Adrenal gland (tissue), 12 donors: ENCODE measurements around the gene PTTG1IP. TPM values are rescaled to one million over a fixed set of nuclear protein-coding genes. Genes with fewer than 3 reads are reported as not detected.
A peak's percentile ranks its signal among the peaks of the same experiment; 100 is the strongest.

Experiments
- DNase-seq, 7 donors: peaks; one replicate each; pipeline ENCODE4 v3.0.0-alpha.2; 2019 to 2020
- H3K27ac ChIP-seq, 5 donors: fragments of 200-600 bp; sonication (generic) in 4 of 5; 1 replicate in 3 of 5; 2 replicates in 2 of 5; pipeline versions ENCODE4 v1.5.1 to v1.8.0; 2016 to 2020; ENCODE audit warnings: mild to moderate bottlenecking in 1 of 5
- H3K27me3 ChIP-seq: fragments of 200-600 bp; 2 replicates; pipeline ENCODE4 v1.8.0; 2021
- H3K36me3 ChIP-seq, 2 donors: fragments of 200-600 bp; replicated peaks in 1 of 2; 1 replicate in 1 of 2; 2 replicates in 1 of 2; pipeline versions ENCODE4 v1.5.1 to v1.8.0; 2018 to 2022
- H3K4me1 ChIP-seq, 2 donors: fragments of 200-600 bp; replicated peaks in 1 of 2; 1 replicate in 1 of 2; 2 replicates in 1 of 2; pipeline versions ENCODE4 v1.5.1 to v1.8.0; 2018 to 2021
- H3K4me3 ChIP-seq, 4 donors: fragments of 200-600 bp; sonication (generic) in 3 of 4; one replicate each; pipeline ENCODE4 v1.5.1; 2016 to 2018
- H3K9me3 ChIP-seq, 3 donors: fragments of 200-600 bp; sonication (generic) in 1 of 3; replicated peaks in 1 of 3; 1 replicate in 2 of 3; 2 replicates in 1 of 3; pipeline versions ENCODE4 v1.5.1 to v1.8.0; 2016 to 2021
- POLR2A ChIP-seq, 2 donors: fragments of 450-650 bp; IDR thresholded peaks; one replicate each; pipeline ENCODE4 v1.6.1; 2017; ENCODE audit warnings: antibody characterized with exemption in 2 of 2, mild to moderate bottlenecking in 2 of 2, moderate library complexity in 1 of 2
- WGBS, 4 donors: extraction: QIAGEN DNeasy Blood & Tissue Kit in 2 of 4; methylation state at CpG; one replicate each; pipeline versions ENCODE4 v1.1.5 to v1.1.7; 2013 to 2017; 5-methylcytosine and 5-hydroxymethylcytosine counted together
- intact Hi-C, 2 donors: fragments of 100-400 bp; cut with DNase I; formaldehyde crosslinking; loops; one replicate each; pipeline versions ENCODE4 v1.14.1 to v1.15.0; 2022 to 2023
- polyA plus RNA-seq, 3 donors: library from polyadenylated mRNA; stranded (reverse); fragments of 200-250 nt in 2 of 3; fragments of 350-450 nt in 1 of 3; fragmentation: Illumina TruSeq in 1 of 3; extraction: RNeasy Lipid Tissue Mini Kit (QIAGEN cat#74804) in 1 of 3; gene quantifications; one replicate each; pipeline ENCODE4 v1.2.3, GENCODE V29; 2013 to 2014
- total RNA-seq, 9 donors: library from RNA; depleted of rRNA in 4 of 9; stranded (reverse); fragments of >200 nt in 4 of 9; fragments of 120-200 nt in 1 of 9; fragmentation: NEBNext Ultra II Directional in 1 of 9; extraction: Animal tissue kit (Norgen Biotek cat#: 25700) in 1 of 9; gene quantifications; one replicate each; pipeline versions ENCODE4 v1.1.0 to v1.2.4, GENCODE V29; 2013 to 2023
- TF ChIP-seq, protein P1 (sequence below), 6 experiments: fragments of 450-650 bp in 4 of 6; fragments of 200-600 bp in 2 of 6; sonication (generic) in 1 of 6; IDR thresholded peaks; 1 replicate in 5 of 6; 2 replicates in 1 of 6; pipeline versions ENCODE4 v1.5.1 to v1.8.0; 2016 to 2021; ENCODE audit warnings: antibody characterized with exemption in 6 of 6, mild to moderate bottlenecking in 2 of 6, moderate library complexity in 1 of 6
- donor health status: healthy with polysubstance abuse.
- donor health status: Bipolar disorder and iron deficiency.
- donor health status: DM: yes; HTN: yes; CAD: no.
- donor health status: DM: no; HTN: no; CAD: no.
- donor health status: DM: no; HTN: no; CAD: no.
- donor health status: DM: yes; HTN: yes; CAD: no.

Gene PTTG1IP
- total and polyA plus RNA-seq, 12 donors: 110 to 467 (median 215) TPM

DNA sequence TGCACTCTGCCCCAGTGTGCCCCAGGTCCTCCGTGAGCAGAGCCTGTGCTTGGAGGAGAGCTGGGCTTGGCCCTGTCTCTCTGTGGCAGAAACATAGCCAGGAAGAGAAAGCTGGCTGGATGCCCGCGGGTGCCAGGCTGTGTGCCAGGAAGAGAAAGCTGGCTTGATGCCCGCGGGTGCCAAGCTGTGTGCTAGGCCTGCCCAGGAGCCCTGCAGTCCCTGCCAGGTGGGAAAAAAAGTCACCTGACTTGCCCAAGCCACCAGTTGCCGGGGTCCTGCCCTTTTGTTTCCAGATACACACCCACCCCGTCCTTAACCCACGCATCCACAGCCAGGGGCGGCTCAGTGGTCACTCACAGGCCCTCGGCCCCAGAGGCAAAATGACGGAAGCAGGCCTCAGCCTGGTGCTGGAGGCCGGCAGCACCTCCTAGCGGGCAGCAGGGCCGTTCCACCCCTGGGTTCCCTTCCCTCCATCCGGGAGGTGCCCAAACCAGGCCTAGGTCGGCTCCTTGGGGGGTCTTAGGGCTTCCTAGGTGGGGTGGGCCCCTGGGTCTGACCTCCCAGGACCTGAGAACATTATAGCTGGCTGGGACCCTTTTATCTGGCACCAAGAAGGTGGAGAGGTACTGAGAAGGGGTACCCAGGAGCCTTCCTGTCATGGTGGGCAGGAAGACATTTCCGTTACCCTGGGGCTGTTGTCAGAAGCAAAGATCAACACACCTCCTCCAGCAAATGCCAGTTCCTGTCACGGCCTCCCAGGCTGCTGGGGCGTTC is 38.1 kb upstream of the PTTG1IP start:
- peak overlapping the region in 1 of 5 donors; percentile 51 for H3K27ac ChIP-seq
- no peaks in the 10 kb centered on the region for H3K9me3 ChIP-seq
- WGBS, 4 donors: 43 to 68% (median 56%) methylated on average over 5 to 19 of the region's 19 CpGs
- intact Hi-C loops: no loop called here
- no peaks in the 10 kb centered on the region for H3K36me3 ChIP-seq
- DNase-seq: peak; percentile 72 to 91 (median 84)
- peaks cover 7 to 29% of the 10 kb centered on the region in 2 donors for H3K4me1 ChIP-seq
- H3K4me3 ChIP-seq: no peak overlapping the region
- TF ChIP-seq, protein P1, sequence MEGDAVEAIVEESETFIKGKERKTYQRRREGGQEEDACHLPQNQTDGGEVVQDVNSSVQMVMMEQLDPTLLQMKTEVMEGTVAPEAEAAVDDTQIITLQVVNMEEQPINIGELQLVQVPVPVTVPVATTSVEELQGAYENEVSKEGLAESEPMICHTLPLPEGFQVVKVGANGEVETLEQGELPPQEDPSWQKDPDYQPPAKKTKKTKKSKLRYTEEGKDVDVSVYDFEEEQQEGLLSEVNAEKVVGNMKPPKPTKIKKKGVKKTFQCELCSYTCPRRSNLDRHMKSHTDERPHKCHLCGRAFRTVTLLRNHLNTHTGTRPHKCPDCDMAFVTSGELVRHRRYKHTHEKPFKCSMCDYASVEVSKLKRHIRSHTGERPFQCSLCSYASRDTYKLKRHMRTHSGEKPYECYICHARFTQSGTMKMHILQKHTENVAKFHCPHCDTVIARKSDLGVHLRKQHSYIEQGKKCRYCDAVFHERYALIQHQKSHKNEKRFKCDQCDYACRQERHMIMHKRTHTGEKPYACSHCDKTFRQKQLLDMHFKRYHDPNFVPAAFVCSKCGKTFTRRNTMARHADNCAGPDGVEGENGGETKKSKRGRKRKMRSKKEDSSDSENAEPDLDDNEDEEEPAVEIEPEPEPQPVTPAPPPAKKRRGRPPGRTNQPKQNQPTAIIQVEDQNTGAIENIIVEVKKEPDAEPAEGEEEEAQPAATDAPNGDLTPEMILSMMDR (IDR thresholded peaks at IDR 0.05): peak in 4 of 6 experiments; percentile 36 to 49 (median 40)
- no peak for TF ChIP-seq POLR2A (IDR thresholded peaks at IDR 0.05)
- H3K27me3 ChIP-seq: no peaks in the 10 kb centered on the region

- no peak for DNase-seq
- H3K4me3 ChIP-seq: no peak overlapping the region
- H3K9me3 ChIP-seq: no peaks in the 10 kb centered on the region
- TF ChIP-seq, protein P1 (IDR thresholded peaks at IDR 0.05): no peak
- TF ChIP-seq POLR2A (IDR thresholded peaks at IDR 0.05): no peak
- H3K27ac ChIP-seq: peak overlapping the region in 1 of 5 donors; percentile 51
- 65 to 67% (median 65%) methylated on average over 6 to 10 of the region's 10 CpGs for WGBS, 4 donors
- intact Hi-C loops: no loop called here
- no peaks in the 10 kb centered on the region for H3K36me3 ChIP-seq
- no peaks in the 10 kb centered on the region for H3K27me3 ChIP-seq
- H3K4me1 ChIP-seq: peaks cover 7 to 29% of the 10 kb centered on the region in 2 donors
Observed at GRCh38 chr21:44911068-44911383, 37.5 kb upstream of the PTTG1IP start.

DNA sequence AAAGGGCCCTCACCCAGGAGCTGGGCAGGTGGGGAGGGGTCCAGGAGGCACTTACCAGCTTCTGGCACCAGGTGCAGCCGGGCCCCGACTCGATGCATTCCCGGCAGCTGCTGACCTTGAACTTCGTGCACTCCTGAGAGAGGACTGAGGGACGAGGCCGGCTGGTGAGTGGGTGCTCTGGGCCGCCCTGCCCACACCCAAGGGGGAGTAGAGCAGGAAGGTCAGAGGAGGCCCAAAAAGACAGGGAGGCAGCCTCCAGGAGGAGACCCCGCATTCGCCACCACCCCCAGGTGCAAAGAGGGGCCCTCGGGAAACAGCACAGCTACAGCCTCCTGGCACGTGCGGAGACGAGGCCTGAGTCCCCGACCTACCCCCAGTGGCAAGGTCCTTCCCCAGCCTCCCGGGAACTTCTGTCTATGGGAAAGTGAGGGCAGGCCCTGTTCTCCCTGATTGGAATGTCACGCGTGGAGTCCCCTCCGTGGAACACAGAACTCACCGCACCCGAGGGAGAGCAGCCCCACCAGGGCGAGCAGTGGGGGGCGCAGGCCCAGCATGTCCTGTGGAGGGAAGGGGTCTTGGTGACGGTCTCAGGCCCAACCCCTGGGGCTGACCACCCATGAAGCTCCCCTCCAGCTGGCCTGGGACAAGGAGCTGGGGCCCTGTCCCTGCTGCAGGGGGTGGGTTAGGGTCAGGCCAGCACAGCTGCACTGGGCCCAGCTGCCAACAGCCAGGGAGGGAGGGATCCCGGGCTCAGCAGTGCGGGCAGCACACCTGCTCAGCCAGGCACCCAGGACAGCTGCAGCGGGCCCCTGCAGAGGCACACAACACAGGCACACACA is 37.0 kb upstream of the PTTG1IP start:
- no peaks in the 10 kb centered on the region for H3K9me3 ChIP-seq
- H3K27ac ChIP-seq: no peak overlapping the region
- no peaks in the 10 kb centered on the region for H3K36me3 ChIP-seq
- intact Hi-C loops: no loop called here
- H3K4me3 ChIP-seq: no peak overlapping the region
- no peak for DNase-seq
- no peak for TF ChIP-seq POLR2A (IDR thresholded peaks at IDR 0.05)
- TF ChIP-seq, protein P1 (IDR thresholded peaks at IDR 0.05): no peak
- 63 to 76% (median 73%) methylated on average over 10 to 27 of the region's 27 CpGs for WGBS, 4 donors
- H3K27me3 ChIP-seq: no peaks in the 10 kb centered on the region
- peaks cover 7 to 29% of the 10 kb centered on the region in 2 donors for H3K4me1 ChIP-seq

GRCh38 chr21:44909719-44910118 is 36.2 kb upstream of the PTTG1IP start:
- TF ChIP-seq POLR2A (IDR thresholded peaks at IDR 0.05): no peak
- TF ChIP-seq, protein P1 (IDR thresholded peaks at IDR 0.05): no peak
- 88 to 95% (median 91%) methylated on average over 9 of the region's 9 CpGs for WGBS, 4 donors
- H3K4me1 ChIP-seq: peaks cover 7 to 29% of the 10 kb centered on the region in 2 donors
- no peak overlapping the region for H3K4me3 ChIP-seq
- no peaks in the 10 kb centered on the region for H3K27me3 ChIP-seq
- DNase-seq: no peak
- H3K27ac ChIP-seq: no peak overlapping the region
- H3K9me3 ChIP-seq: no peaks in the 10 kb centered on the region
- intact Hi-C loops: no loop called here
- H3K36me3 ChIP-seq: no peaks in the 10 kb centered on the region
